ENCODE measurements around the gene IL16.

- TF ChIP-seq POLR2A (IDR thresholded peaks at IDR 0.05; ENCODE audit: low read depth, low read length) (no peak), PAX5 (IDR thresholded peaks at IDR 0.05; ENCODE audit: insufficient read depth, low read length, severe bottlenecking) (no peak)
Observed at GRCh38 chr15:81285461-81285860, 88.8 kb downstream of the IL16 start.
